GM18505 (cell line): ENCODE measurements around the gene C1orf198.

Experiments used
- ATAC-seq: cut with Tn5 transposase; IDR thresholded peaks from one replicate; pipeline ENCODE4 v1.9.1; 2021; ENCODE audit not compliant: unreplicated experiment
- POLR2A ChIP-seq: IDR thresholded peaks from 4 replicates; pipeline ENCODE4 v1.6.1; 2011; ENCODE audit warnings: borderline replicate concordance; ENCODE audit not compliant: insufficient read depth, insufficient read length; ENCODE audit errors: extremely low read depth

C1orf198 gene

DNA sequence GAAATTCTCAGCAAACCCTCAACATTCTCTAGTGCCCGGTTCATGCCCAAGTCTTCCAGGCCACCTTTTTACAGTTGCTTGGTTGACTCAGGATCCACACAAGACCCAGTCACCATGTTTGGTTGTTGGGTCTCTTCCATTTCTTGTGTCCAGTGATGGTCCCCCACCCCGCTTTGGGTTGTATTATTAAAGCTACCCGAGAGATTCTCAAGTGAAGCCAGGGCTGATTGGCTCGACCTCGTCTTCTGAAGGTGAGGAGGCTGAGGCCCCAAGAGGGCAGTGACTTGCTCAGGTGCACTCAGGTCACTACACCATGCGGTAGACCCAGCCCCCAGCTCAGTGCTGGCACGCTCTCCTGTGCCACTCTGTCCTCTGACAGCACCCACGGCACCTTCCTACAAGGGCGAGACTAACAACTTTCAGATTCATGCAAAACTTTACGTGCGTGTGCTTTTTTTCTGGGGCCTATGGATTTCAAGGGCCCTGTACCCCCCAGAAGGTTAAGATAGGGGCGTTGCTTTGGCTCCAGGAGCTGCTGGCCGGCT, 70.9 kb downstream of the C1orf198 start:
- ATAC-seq, result no peak
- TF ChIP-seq POLR2A, result no peak

DNA sequence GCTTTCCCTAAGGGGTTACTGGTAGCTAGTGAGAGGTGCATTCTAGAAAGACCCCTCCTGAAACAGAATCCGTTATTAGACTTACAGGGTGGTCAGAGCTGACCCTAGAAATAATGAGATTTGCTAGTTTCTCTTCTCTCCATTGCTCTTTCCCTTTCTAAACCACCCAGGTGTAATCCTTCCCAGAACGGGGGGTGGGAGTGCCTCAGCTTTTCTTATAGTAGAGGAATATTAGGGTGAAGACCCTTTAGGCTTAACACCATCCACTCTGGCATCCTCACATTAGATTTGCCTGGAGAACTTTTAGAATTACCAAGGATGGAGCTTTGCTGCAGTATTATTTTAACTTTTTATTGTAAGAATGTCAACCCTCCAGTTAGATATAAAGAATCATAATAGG, 71.7 kb downstream of the C1orf198 start:
- TF ChIP-seq POLR2A, result no peak

GRCh38 chr1:230794871-230795605, 73.3 kb downstream of the C1orf198 start:
- no peak for ATAC-seq
- TF ChIP-seq POLR2A, result no peak

More for the DNA sequence above, 71.7 kb downstream of the C1orf198 start:
- no peak for ATAC-seq

- ATAC-seq, result no peak
- no peak for TF ChIP-seq POLR2A
Observed at GRCh38 chr1:230794431-230794830, 73.9 kb downstream of the C1orf198 start.

GRCh38 chr1:230793463-230793745, 74.9 kb downstream of the C1orf198 start:
- ATAC-seq, result no peak

GRCh38 chr1:230792691-230793462, 75.4 kb downstream of the C1orf198 start:
- no peak for TF ChIP-seq POLR2A
- ATAC-seq, result no peak

More at GRCh38 chr1:230793463-230793745, 74.9 kb downstream of the C1orf198 start:
- no peak for TF ChIP-seq POLR2A

- ATAC-seq, result no peak
- no peak for TF ChIP-seq POLR2A
Observed at GRCh38 chr1:230791986-230792564, 76.2 kb downstream of the C1orf198 start.

DNA sequence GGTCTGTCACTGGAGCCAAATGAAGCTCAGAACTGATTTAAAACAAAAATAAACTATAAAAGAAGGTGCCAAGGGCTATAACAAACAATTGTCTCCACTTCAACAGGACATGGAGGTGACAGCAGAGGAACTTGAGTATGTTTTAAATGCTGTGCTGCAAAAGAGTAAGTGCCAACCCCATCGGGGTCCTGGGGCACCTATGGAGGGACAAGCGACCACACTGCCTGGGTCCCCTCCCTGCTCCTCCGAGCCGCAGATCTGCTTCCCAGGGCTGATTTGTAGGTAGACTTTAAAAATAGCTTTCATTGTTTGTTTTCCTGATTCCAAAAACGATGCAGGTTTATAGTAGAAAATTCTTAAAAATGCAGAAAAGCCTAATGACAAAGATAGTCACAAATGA, 78.3 kb downstream of the C1orf198 start:
- ATAC-seq, result no peak
- TF ChIP-seq POLR2A, result no peak

DNA sequence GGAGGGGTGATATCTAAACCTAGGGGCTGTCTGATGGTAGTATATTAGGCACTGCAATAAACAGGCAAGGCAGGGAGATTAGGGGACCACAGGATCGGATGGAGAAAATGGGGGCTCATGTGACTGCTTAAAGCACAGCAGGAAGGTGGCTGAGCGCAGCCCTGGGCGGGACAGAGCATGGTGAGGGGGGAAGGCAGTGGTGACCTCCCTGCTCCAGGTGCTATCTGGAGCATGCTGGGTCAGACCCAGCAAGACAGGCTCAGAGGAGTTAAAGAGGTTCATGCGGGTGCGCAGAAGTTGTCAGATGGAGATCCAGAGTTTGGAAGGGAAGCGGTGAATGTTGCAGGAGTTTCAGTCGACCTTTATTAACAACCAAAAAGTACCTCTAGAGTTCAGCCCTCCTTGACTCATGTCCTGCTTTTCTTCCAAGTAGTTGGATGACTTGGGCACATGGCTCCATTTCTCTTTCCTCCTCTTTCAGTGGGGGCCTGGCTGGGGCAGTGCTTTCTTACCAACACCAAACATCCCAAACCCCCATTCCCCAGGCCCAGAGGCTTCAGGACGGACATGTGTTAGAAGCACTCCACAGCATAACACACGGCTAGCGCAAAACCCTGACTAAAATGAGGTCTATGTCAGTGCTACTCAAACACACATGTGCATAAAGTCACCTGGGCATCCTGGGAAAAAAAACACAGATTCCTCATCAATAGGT, 79.6 kb downstream of the C1orf198 start:
- no peak for ATAC-seq
- no peak for TF ChIP-seq POLR2A

DNA sequence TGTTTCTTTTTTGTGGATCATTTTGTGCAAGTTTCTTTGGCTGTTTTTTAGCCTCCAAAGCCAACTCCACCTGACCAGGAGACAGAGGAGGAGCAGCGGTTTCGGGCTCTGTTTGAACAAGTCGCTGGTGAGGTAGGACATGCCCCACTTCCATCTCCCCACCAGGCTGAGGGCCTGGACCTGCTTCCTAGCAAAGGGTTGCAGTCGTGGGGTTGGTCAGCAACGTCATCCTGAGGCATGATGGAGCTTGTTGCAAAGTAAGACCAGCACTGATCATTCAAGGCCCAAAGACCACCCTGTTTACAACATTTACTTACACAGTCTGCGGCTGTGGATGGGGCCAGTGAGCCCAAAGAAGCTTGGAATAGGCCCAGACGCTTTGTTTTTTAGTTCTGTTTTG, 80.8 kb downstream of the C1orf198 start:
- ATAC-seq, result no peak
- TF ChIP-seq POLR2A, result no peak
